Activated CD4-positive, alpha-beta T cell treated with anti-CD3 and anti-CD28 coated beads, Interleukin-2, Interleukin-6, amounts not matched to agents 100 ng/mL and 50 ng/mL, durations not matched to agents 16 hours and 8 hours (primary cell): ENCODE measurements around the gene ARPIN.
"Not testable (repeated sequence)": the region's sequence is repeated elsewhere in the genome, so short reads cannot be mapped to it uniquely, and the experiment has no call there.

Experiments used
- DNase-seq: peaks from one replicate; pipeline ENCODE4 v3.0.0-alpha.2; 2020

The ARPIN gene

GRCh38 chr15:89909611-89910010, 3.1 kb downstream of the ARPIN start:
- no peak for DNase-seq

DNA sequence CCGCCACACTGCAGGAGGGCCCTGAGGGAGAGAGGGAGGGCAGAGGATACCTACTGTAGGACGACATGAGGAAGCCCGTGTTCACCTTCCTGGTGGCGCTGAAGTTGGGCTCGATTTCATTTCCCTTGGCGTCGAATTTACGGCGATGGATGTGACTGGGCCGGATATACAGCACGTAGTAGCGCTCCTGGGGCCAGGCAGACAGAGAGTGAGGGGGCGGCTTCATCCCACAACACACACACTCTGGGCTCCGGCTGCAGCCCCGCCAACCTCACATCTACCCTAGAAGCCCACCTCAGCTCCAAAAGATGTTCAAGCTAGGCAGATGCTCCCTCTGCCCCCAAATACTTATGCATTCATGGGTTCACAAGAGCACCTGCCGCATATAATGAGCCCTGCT, 4.5 kb downstream of the ARPIN start:
- DNase-seq: no peak

DNA sequence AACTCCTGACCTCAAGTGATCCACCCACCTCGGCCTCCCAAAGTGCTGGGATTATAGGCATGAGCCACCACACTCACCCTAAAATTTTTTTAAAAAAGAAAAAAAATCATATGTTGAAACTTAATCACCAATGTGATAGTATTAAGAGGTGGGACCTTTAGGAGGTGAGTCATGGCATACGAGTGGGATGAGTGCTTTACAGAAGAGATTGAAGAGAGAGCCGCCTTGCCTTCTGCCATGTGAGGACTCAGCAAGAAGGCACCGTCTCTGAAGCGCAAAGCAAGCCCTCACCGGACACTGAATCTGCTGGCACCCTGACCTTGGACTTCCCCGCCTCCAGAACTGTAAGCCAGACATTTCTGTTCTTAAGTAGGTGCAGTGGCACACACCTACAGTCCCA, 5.5 kb downstream of the ARPIN start:
- DNase-seq: no peak

- no peak for DNase-seq
Observed at GRCh38 chr15:89905846-89906378, 6.8 kb downstream of the ARPIN start.

GRCh38 chr15:89904519-89904918, 8.2 kb downstream of the ARPIN start:
- no peak for DNase-seq

DNA sequence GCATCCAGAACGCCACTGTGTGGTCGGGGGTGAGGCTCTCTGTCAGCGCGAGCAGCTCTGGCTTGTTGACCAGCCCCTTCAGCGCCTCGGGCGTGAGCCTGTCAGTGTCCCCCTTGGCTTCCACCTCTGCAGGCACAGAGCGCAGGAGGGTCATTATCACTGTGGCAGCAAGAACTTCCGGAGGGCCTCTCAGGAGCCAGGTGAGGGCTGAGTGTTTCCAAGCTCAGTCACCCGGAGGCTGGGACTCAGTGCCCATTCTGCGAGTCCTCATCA, 9.0 kb downstream of the ARPIN start:
- no peak for DNase-seq

DNA sequence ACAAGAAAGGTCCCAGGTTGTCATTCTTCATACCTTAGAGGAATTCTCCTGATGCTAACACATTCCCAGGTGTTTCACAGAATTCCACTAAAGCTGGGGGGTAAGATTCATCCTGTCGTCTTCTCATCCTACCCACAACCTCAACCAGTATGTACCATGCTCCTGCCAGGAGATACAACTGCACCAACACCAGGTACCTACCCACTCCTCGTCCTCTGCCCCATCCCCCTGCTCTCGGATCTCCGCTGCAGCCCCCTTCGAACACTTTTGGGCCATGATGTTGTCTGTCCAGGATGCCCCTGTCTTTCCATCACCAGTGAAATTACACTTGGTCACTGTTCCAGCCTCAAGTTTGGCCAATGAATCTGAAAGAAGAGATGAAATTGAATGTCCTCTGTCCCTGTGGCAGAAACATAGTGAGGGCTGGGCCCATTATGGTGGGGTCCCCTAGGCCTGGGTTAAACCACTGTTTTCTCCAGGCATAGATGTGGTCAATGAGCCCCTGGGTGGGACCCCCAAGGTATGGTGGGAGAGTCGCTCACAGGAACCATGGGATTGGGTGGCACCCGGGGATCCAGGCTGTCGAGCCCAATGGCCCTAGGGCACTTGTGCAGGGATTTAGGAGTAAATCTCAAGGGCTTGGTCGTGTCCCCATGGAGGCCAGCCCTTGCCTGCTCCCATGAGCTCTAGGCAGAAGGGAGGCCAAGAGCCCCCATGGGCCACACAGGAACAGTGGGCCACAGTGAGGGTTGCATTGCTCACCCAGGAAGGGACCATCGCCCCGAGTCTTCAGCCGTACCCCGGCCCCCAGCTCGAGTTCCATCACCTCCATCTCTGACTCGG, 9.5 kb downstream of the ARPIN start:
- no peak for DNase-seq

DNA sequence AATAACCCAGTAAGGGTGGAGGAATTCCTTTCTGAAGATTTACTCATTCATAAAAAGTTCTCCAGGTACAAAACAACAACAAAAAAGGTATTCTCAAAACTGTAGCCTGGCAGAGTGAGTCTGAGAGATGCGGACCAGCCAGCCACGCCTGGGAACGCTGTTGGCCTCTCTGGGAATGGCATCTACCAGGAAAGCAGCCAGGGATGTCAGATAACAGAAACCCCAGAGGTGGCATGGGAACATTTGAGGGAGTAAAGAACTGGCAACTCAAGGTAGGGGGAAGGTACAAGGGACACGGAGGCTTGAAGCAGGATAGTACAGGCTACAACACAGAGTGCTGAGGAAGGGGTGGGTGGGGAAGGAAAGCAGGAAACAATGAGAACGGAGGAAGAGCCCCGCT, 11.9 kb downstream of the ARPIN start:
- DNase-seq: no peak

- no peak for DNase-seq
Observed at GRCh38 chr15:89899951-89900567, 12.7 kb downstream of the ARPIN start.

DNA sequence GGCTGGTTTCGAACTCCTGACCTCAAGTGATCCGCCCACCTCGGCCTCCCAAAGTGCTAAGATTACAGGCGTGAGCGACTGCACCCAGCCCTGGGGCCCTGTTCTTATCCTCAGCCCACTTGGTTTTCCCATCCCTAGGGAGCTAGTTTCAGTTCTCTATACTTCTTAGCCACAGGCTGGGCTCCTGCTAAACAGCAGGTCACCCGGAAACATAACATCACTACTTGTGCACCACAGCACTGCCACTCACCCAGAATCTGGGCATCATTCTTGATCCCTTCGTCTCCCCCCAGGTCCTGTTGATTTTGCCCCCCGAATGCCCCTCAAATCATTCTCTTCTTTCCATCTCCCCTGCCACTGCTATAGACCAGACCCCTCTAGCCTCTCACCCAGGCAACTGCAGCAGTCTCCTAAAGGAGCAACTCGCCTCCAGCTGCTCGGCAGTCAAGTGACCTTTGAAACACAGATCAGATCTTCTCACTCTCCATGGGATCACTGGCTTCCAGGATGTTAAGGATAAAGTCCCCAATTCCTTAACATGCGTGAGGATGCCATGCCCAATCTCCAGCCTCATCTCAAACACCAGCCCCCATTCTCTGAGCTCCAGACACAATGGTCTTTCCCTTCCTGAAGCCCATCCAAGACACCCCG, 13.3 kb downstream of the ARPIN start:
- no peak for DNase-seq

DNA sequence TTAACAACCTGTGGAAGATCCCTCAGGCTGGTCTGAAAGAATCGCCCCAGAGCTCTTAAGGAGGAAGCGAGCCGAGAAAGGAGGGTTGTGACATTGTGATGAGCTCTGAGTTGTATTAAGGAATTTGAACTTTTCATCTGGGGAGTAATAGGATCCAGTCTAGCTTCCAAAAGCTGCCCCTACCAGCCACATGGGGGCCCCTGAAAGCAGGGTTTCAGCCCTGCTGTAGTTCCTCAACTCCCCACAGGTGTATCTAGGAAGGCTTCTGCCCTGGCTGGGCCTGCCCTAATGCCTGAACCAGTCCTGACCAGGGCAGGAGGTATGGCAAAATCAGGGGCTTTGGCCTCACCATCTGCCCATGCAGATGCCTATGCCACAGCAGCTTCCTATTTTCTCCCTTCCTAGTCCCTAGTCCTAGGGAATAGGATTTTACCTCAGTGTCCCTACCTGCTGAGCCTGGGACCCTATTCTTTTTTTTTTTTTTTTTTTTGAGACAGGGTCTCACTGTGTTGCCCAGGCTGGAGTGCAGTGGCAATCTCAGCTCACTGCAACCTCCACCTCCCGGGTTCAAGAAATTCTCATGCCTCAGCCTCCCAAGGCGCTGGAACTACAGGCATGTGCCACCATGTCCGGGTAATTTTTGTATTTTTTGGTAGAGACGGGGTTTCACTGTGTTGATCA, 14.0 kb downstream of the ARPIN start:
- peak; percentile 53 for DNase-seq

GRCh38 chr15:89898146-89898545, 14.6 kb downstream of the ARPIN start:
- DNase-seq: no peak

DNA sequence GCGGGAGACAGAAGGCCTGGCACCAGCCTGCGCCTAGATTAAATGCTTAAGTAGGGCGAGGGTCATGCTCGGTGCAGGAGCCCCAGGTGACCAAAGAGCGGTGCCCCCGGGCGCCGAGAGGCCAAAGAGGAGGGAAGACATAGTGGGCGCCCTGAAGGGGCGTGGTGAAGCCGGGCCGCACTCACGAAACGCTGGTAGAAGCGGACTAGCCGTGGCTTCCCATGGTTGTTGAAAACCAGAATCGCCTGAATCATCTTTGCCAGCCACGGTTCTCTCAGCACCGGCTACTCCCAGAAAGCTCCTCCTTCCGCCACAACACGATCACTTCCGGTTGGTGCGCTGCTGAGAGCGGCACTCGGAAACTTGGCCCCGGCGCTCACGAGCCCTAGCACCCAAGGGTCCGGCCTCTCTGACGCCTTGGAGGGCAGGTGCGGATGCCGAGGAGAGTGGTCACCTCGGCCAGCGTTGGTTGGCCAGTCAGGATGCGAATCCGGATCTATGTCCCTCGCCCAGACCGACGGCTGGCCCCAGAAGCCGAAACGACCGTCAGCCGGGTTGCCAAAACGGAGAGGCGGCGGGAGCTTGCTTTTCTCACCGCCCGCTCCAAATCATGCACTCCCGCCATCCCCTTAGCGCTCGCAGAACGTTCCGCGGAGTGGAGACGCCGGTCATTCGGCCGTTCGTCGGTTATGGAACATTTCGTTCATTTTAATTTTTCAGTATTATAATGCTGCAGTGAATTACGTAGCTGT, 18.9 kb downstream of the ARPIN start, which contains the start of gene AP3S2:
TSS of gene AP3S2 (minus strand) at position 299 of the 752 bp plus-strand sequence. CDS start at position 254, 45 bp downstream.
- peak; percentile 95 for DNase-seq

DNA sequence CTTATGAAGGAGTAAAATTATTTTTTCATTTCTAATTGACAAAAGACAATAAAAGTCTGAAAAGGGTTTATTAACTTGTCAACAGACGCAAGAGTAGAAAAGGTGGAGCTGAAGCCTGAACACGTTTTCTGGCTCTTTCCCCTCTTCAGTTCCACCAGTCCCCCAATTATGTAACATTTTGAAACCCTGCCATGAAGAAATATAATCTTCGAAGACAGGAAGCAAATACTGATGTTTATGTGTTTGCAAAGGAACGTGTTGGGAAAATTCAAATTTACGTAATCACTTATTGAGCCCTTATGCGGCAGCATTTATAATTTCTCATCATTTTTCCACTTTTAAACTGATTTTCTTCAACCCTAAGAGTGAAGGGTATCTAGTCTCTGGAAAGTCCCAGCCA, 19.7 kb downstream of the ARPIN start:
- DNase-seq: no peak

GRCh38 chr15:89888214-89888804, 24.4 kb downstream of the ARPIN start:
- peak; percentile 16 for DNase-seq

GRCh38 chr15:89885611-89886010, 27.1 kb downstream of the ARPIN start:
- DNase-seq: no peak

DNA sequence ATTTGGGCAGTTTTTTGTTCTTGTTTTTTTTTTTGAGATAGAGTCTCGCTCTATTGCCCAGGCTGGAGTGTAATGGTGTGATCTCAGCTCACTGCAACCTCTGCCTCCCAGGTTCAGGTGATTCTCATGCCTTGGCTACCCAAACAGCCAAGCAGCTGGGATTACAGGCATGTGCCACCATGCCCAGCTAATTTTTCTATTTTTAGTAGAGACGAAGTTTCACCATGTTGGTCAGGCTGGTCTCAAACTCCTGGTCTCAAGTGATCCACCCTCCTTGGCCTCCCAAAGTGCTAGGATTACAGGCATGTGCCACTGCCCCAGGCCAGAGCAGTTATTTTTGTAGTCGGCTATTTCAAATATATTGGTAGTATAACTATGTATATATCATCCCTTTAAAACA, 27.6 kb downstream of the ARPIN start:
- DNase-seq: not testable (repeated sequence)

GRCh38 chr15:89883518-89883917, 29.2 kb downstream of the ARPIN start:
- DNase-seq: no peak

DNA sequence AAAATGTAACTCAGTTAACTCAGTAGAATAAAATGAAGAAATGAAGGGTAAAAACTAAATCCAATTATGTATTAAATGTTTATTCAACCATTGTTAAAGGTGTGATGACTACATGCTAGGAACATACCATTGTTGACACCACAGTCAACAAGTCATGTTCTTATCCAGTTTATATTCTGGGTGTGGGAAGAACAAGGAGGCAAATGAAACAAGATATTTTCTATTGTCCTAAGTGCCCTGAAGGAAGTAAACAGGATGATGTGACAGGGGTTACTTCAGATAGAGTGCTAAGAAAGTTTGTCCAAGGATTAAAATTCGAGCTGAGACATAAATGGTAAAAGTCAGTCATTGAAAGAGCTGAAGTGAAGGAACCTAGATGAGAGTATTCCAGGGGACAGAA, 32.0 kb downstream of the ARPIN start:
- DNase-seq: no peak

DNA sequence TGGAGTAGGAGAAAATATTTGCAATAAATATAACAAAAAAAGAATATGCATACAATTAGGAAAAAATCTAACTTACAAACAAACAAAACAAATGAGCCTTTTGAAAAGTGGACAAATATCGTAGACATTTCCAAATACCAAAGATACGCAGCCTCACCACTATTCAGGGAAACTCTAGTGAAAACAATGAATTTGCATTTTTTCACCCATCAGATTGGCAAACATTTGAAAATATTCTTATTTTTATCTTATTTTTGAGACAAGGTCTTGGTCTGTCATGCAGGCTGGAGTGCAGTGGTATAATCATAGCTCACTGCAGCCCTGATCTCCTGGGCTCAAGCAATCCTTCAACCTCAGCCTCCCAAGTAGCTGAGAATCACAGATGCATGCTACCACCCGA, 34.4 kb downstream of the ARPIN start:
- no peak for DNase-seq

GRCh38 chr15:89877083-89877425, 35.7 kb downstream of the ARPIN start:
- no peak for DNase-seq

GRCh38 chr15:89876396-89877082, 36.2 kb downstream of the ARPIN start:
- no peak for DNase-seq
